Lung (tissue), 12 donors: Measurements from ENCODE around the gene CLTA. TPM values are rescaled to one million over a fixed set of nuclear protein-coding genes. Genes with fewer than 3 reads are reported as not detected.
A peak's percentile ranks its signal among the peaks of the same experiment; 100 is the strongest.

Source experiments
- ATAC-seq: fragments of 200-7000 bp; cut with Tn5 transposase; one replicate; pipeline ENCODE4 v1.9.1; 2020; ENCODE audit warnings: moderate number of reproducible peaks; ENCODE audit not compliant: insufficient read depth, low FRiP score
- DNase-seq, 3 donors: peaks; one replicate each; pipeline ENCODE4 v3.0.0-alpha.2; 2013 to 2017
- H3K27ac ChIP-seq, 2 donors: one replicate each; pipeline ENCODE4 v1.5.1; 2013; ENCODE audit warnings: mild to moderate bottlenecking in 2 of 2, moderate library complexity in 2 of 2, control low read depth in 1 of 2, inconsistent platforms in 1 of 2, low read depth in 1 of 2, low read length in 1 of 2
- H3K27me3 ChIP-seq, 3 donors: one replicate each; pipeline ENCODE4 v1.5.1; 2013; ENCODE audit warnings: low read length in 2 of 3; ENCODE audit not compliant: control insufficient read depth in 3 of 3, insufficient read depth in 3 of 3
- H3K36me3 ChIP-seq, 4 donors: one replicate each; pipeline ENCODE4 v1.5.1; 2013; ENCODE audit warnings: low read length in 4 of 4, mild to moderate bottlenecking in 1 of 4, moderate library complexity in 1 of 4; ENCODE audit not compliant: control insufficient read depth in 4 of 4, insufficient read depth in 4 of 4
- H3K4me1 ChIP-seq, 5 donors: one replicate each; pipeline ENCODE4 v1.5.1; 2013; ENCODE audit warnings: low read length in 5 of 5, mild to moderate bottlenecking in 2 of 5, moderate library complexity in 1 of 5; ENCODE audit not compliant: control insufficient read depth in 5 of 5, insufficient read depth in 5 of 5
- H3K4me3 ChIP-seq: one replicate; pipeline ENCODE4 v1.5.1; 2013; ENCODE audit warnings: mild to moderate bottlenecking, control low read depth, moderate library complexity
- H3K9ac ChIP-seq, 2 donors: one replicate each; pipeline ENCODE4 v1.5.1; 2013; ENCODE audit warnings: low read length in 2 of 2, control low read depth in 1 of 2; ENCODE audit not compliant: insufficient read depth in 1 of 2
- H3K9me3 ChIP-seq, 4 donors: one replicate each; pipeline ENCODE4 v1.5.1; 2013; ENCODE audit warnings: low read length in 3 of 4, mild to moderate bottlenecking in 1 of 4, moderate library complexity in 1 of 4; ENCODE audit not compliant: control insufficient read depth in 4 of 4, insufficient read depth in 3 of 4
- WGBS, 2 donors: extraction: QIAGEN DNeasy Blood & Tissue Kit; methylation state at CpG; one replicate each; pipeline ENCODE4 v1.1.7; 2013; 5-methylcytosine and 5-hydroxymethylcytosine counted together
- polyA plus RNA-seq, 2 donors: library from polyadenylated mRNA; stranded (reverse); fragments of 200-250 nt; gene quantifications; one replicate each; pipeline ENCODE4 v1.2.1, GENCODE V29; 2013
- total RNA-seq, 2 donors: library from RNA; depleted of rRNA in 1 of 2; stranded (reverse); fragments of >200 nt in 1 of 2; gene quantifications; one replicate each; pipeline ENCODE4 v1.2.1, GENCODE V29; 2014 to 2021
- TF ChIP-seq, protein P1 (sequence below): IDR thresholded peaks from 2 replicates; pipeline ENCODE4 v1.5.1; 2012; ENCODE audit warnings: mild to moderate bottlenecking; ENCODE audit errors: control extremely low read depth, extremely low read depth
- donor health status: control.
- donor health status: control.
- donor health status: Bipolar disorder and iron deficiency.
- donor health status: healthy.
- donor health status: DM: yes; HTN: yes; CAD: no.

The CLTA gene
- total and polyA plus RNA-seq, 4 donors: 143 to 269 (median 170) TPM

DNA sequence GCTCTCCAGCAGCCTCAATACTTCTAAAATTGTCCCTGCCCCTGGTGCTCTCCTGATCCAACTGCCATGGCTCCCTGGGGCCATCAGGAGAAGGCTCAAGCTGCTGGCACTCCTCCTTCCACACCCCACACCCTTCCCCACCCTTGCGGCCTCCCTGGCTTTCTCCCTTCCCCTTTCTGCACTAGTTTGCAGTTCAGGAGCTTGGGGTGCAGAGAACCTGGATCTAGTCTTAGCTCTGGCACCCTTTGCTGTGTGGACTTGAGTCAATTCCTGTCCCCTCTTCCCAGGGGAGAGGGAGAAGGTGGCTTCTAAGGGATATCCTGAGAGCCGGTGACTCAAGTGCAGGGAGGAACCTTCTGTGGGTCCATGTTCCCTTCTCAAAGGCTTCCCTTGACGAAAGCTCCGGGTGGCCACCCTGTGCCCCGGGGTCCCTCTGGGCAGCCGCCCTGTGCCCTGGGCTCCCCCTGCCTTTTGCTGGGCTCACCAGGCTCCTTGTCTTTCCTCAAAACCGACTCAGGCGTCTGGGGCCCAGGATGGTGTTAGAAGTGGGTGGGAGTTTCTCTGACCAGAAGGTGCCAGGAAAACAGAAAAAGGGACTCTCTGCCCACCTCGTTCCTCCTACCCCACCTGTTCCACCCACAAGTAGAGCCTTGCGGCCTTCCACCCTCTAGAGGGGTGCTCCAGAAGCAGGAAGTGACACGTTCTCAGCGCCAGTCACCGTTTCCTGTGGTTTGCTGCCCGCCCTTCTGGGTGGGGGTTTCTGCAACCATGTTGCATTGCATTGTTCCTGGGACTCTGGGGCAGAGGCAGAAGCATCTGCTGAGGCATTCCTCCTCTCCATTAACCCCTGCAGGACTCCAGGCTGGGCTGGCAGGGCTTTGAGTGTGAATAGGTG, 39.2 kb upstream of the CLTA start:
- Histone ChIP-seq H3K27me3 (no peaks in the 10 kb centered on the region), H3K27ac (peak overlapping the region; percentile 47 to 85), H3K36me3 (peaks cover 0 to 3% (median under 1%) of the 10 kb centered on the region in 4 donors), H3K9ac (no peak overlapping the region), H3K4me1 (peaks cover 0 to 14% (median 10%) of the 10 kb centered on the region in 5 donors), H3K4me3 (no peak overlapping the region), H3K9me3 (peaks cover 0 to 2% (median 0%) of the 10 kb centered on the region in 4 donors)
- peak in 2 of 3 donors; percentile 23 to 44 for DNase-seq
- 26 to 49% methylated on average over 14 of the region's 14 CpGs for WGBS, 2 donors
- peak; percentile 71 for ATAC-seq
- TF ChIP-seq, protein P1, sequence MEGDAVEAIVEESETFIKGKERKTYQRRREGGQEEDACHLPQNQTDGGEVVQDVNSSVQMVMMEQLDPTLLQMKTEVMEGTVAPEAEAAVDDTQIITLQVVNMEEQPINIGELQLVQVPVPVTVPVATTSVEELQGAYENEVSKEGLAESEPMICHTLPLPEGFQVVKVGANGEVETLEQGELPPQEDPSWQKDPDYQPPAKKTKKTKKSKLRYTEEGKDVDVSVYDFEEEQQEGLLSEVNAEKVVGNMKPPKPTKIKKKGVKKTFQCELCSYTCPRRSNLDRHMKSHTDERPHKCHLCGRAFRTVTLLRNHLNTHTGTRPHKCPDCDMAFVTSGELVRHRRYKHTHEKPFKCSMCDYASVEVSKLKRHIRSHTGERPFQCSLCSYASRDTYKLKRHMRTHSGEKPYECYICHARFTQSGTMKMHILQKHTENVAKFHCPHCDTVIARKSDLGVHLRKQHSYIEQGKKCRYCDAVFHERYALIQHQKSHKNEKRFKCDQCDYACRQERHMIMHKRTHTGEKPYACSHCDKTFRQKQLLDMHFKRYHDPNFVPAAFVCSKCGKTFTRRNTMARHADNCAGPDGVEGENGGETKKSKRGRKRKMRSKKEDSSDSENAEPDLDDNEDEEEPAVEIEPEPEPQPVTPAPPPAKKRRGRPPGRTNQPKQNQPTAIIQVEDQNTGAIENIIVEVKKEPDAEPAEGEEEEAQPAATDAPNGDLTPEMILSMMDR: no peak

GRCh38 chr9:36152741-36153438, 37.8 kb upstream of the CLTA start:
- 88 to 89% methylated on average over 10 of the region's 10 CpGs for WGBS, 2 donors
- Histone ChIP-seq H3K9ac (no peak overlapping the region), H3K36me3 (peaks cover 0 to 3% (median under 1%) of the 10 kb centered on the region in 4 donors), H3K4me3 (no peak overlapping the region), H3K4me1 (peaks cover 0 to 14% (median 7%) of the 10 kb centered on the region in 5 donors), H3K27me3 (no peaks in the 10 kb centered on the region), H3K27ac (peak overlapping the region in 1 of 2 donors; percentile 23), H3K9me3 (peaks cover 0 to 2% (median 0%) of the 10 kb centered on the region in 4 donors)
- no peak for ATAC-seq
- no peak for DNase-seq
- TF ChIP-seq, protein P1: no peak

GRCh38 chr9:36153746-36154145, 37.0 kb upstream of the CLTA start:
- no peak overlapping the region for H3K4me3 ChIP-seq
- 73 to 76% methylated on average over 9 of the region's 9 CpGs for WGBS, 2 donors
- ATAC-seq (no peak), DNase-seq (no peak)
- TF ChIP-seq, protein P1: no peak
- no peaks in the 10 kb centered on the region for H3K27me3 ChIP-seq
- no peak overlapping the region for H3K27ac ChIP-seq
- H3K4me1 ChIP-seq: peaks cover 0 to 10% (median 7%) of the 10 kb centered on the region in 5 donors
- H3K36me3 ChIP-seq: peaks cover 0 to 3% (median under 1%) of the 10 kb centered on the region in 4 donors
- no peak overlapping the region for H3K9ac ChIP-seq
- H3K9me3 ChIP-seq: peaks cover 0 to 2% (median 0%) of the 10 kb centered on the region in 4 donors
